ENCODE measurements around the gene ST7L. TPM values are rescaled to one million over a fixed set of nuclear protein-coding genes. Genes with fewer than 3 reads are reported as not detected.
"Not testable (repeated sequence)": the region's sequence is repeated elsewhere in the genome, so short reads cannot be mapped to it uniquely, and the experiment has no call there.

ST7L gene
- polyA plus RNA-seq, 4 donors, result 17.8 to 32.6 (median 30.3) TPM

DNA sequence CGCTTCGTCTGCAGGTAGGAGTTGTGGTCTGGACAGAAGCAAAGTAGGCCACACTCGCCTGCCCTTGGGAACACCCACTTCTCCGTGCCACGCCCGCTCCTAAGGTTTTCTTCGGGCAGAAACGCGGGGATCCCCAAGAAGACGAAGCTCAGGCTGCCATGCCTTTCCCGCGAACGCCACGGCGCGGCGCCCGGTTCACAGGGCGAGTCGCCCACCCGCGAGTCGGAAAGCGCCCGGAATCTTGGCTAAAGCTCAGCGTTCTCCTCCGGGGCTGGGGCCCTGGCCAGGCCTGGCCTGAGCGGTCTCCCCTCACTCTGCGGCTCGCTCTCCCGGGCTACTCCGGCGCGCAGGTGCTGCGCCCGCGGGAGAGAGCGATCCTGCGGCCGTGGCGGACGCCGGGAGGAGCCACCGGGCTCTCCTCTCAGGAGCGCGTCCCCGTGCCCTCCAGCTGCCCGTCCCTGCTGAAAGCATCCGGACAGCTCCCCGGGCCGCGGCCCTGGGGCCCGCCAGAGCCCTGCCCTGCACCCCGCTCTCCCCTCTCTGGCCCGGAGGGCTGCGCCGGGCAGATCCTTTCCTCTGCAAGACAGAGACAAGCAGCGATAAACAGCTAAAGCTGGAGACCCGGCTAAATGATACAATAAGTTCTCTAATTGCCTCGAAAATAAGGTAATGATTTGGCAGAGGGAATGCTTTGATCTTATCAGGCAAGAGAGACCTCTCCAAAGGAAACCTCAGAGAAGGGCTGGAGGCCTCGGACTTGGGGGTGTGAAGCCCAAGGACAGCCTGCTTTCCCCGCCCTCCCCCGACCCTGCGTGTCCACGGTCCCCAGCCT is 116.9 kb downstream of the ST7L start:
- DNase-seq (ENCODE audit: low read depth in 4 of 4, low spot score in 3 of 4), result no peak

DNA sequence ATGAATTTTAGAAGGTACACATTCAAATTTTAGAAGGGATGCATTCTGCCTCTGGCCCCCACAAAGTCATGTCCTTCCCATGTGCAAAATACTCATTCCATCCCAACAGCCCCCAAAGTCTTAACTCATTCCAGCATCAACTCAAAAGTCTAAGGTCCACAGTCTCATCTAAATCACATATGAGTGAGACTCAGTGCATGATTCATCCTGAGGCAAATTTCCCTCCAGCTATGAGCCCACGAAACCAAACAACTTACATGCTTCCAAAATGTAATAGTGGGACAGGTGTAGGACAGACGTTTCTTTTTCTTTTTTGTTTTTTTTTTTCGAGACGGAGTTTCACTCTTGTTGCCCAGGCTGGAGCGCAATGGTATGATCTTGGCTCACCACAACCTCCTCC is 122.7 kb downstream of the ST7L start:
- no peak for DNase-seq (ENCODE audit: low read depth in 4 of 4, low spot score in 3 of 4)

DNA sequence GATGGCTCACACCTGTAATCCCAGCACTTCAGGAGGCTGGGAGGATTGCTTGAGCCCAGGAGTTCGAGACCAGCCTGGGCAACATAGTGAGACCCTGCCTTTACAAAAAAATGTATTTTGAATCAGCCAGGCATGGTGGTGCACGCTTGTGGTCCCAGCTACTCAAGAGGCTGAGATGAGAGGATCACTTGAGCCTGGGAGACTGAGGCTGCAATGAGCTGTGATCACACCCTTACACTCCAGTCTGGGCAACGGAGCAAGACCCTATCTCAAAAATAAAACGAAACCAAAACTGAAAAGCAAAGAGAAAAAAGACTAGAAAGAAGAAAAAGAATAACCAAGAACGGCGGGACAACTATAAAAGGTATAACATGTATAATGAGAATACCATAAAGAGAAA is 125.6 kb downstream of the ST7L start:
- DNase-seq (ENCODE audit: low read depth in 4 of 4, low spot score in 3 of 4), result no peak

DNA sequence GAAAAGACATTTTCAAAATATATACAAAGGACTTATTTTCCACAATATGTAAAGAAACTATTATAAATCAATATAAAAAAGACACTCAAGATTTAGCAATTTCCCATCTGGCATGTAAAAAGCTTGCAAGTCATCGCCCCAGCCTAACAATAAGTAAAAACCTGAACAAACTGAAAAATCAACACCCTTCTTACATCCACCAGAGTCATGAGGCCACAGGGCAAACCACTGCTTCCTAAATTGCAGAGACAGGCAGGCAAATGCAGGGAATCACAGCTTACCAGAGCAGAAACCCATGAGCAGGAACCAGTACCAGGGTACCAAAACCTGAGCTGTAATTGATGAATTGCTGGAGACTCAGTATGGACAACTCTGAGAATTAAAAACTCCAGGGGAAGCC is 126.9 kb downstream of the ST7L start:
- no peak for DNase-seq (ENCODE audit: low read depth in 4 of 4, low spot score in 3 of 4)

DNA sequence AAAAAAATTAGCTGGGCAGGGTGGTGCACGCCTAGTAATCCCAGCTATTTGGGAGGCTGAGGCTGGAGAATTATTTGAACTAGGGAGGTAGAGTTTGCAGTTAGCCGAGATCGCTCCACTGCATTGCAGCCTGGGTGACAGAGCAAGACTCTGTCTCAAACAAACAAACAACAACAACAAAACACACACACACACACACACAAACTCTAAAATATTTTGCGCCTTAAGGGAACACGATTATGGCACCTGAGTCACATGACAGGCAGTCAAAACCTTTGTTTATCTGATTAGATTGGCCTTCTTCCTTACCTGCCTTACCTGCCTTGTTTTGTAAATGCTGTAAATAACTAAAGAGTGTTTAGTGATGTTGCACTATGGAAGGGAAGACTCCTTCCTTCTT is 130.8 kb downstream of the ST7L start:
- DNase-seq (ENCODE audit: low read depth in 4 of 4, low spot score in 3 of 4), result no peak

DNA sequence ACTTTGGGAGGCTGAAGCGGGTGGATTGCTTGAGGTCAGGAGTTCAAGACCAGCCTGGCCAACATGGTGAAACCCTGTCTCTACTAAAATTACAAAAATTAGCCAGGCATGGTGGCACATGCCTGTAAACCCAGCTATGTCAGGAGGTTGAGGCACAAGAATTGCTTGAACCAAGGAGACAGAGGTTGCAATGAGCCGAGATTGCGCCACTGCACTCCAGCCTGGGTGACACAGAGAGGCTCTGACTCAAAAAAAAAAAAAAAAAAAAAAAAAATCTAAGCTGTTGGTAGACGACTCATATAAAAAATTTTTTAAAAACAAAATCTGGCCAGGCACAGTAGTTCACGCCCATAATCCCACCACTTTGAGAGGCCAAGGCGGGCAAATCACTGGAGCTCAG is 131.3 kb downstream of the ST7L start:
- DNase-seq (ENCODE audit: low read depth in 4 of 4, low spot score in 3 of 4), result not testable (repeated sequence)

DNA sequence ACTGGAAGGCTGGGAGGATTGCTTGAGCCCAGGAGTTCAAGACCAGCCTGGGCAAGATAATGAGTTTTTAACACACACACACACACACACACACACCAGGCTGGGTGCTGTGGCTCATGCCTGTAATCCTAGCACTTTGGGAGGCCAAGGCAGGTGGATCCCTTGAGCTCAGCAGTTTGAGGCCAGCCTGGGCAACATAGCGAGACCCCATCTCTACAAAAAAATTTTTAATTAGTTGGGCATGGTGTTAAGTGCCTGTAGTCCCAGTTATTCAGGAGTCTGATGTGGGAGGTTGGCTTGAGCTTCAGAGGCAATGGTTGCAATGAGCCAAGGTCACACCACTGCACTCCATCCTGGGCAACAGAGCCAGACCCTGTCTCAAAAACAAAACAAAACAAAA is 132.9 kb downstream of the ST7L start:
- DNase-seq (ENCODE audit: low read depth in 4 of 4, low spot score in 3 of 4), result not testable (repeated sequence)

DNA sequence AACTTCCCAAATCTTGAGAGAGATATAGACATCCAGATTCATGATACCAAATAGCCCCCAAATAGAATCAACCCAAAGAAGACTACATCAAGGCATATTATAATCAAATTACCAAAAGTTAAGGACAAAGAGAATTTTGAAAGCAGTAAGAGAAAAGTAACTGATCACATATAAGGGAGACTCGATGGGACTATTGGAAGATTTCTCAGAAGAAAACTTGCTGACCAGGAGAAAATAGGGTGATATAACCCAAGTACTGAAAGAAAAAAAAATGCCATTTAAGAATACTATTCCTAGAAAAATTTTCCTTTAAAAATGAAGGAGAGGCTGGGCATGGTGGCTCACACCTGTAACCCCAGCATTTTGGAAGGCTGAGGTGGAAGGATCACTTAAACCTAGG is 140.6 kb downstream of the ST7L start:
- DNase-seq (ENCODE audit: low read depth in 4 of 4, low spot score in 3 of 4), result no peak

DNA sequence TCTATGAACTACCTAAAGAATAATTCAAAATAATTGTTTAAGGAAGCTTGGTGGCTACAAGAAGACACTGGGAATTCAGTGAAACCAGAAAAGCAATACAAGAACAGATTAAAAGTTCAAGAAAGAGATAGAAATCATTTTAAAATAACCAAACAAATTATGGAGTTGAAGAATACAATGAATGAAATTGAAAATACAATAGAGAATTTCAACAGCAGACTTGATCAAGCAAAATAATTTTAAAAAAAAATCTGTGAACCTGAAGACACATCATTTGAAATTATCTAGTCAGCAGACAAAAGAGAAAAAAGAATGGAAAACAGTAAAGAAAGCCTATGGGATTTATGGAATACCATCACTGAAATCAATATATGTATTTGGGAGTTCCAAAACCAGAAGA is 141.4 kb downstream of the ST7L start:
- no peak for DNase-seq (ENCODE audit: low read depth in 4 of 4, low spot score in 3 of 4)

Other genes starting within 250 kb of the ST7L start
- gene CTTNBP2NL, start 222.9 kb downstream of the ST7L start, polyA plus RNA-seq (ENCODE audit: insufficient read length in 4 of 4), result 10 to 100 TPM; 34.1 to 54.5 (median 39.2) TPM
- 10 to 100 TPM in 1 of 4 donors, 1 to 10 TPM in 3; 4.2 to 56.0 (median 5.6) TPM for gene WNT2B, start 110.2 kb downstream of the ST7L start, polyA plus RNA-seq (ENCODE audit: insufficient read length in 4 of 4)
- 100 to 1,000 TPM; 123 to 181 (median 130) TPM for gene CAPZA1, start 691 bp upstream of the ST7L start, polyA plus RNA-seq (ENCODE audit: insufficient read length in 4 of 4)
- 10 to 100 TPM; 60.9 to 87.9 (median 68.9) TPM for gene MOV10, start 55.5 kb upstream of the ST7L start, polyA plus RNA-seq (ENCODE audit: insufficient read length in 4 of 4)
- 100 to 1,000 TPM; 214 to 263 (median 219) TPM for gene RHOC, start 88.0 kb upstream of the ST7L start, polyA plus RNA-seq (ENCODE audit: insufficient read length in 4 of 4)
- gene PPM1J, start 96.2 kb upstream of the ST7L start, polyA plus RNA-seq (ENCODE audit: insufficient read length in 4 of 4), result 1 to 10 TPM in 3 of 4 donors, under 1 TPM in 1; 0.87 to 1.9 (median 1.3) TPM